ENCODE measurements around the gene RUNX2. TPM values are rescaled to one million over a fixed set of nuclear protein-coding genes. Genes with fewer than 3 reads are reported as not detected.

The RUNX2 gene
- total RNA-seq, 1 donor from 2014 or later: 26.1 TPM

DNA sequence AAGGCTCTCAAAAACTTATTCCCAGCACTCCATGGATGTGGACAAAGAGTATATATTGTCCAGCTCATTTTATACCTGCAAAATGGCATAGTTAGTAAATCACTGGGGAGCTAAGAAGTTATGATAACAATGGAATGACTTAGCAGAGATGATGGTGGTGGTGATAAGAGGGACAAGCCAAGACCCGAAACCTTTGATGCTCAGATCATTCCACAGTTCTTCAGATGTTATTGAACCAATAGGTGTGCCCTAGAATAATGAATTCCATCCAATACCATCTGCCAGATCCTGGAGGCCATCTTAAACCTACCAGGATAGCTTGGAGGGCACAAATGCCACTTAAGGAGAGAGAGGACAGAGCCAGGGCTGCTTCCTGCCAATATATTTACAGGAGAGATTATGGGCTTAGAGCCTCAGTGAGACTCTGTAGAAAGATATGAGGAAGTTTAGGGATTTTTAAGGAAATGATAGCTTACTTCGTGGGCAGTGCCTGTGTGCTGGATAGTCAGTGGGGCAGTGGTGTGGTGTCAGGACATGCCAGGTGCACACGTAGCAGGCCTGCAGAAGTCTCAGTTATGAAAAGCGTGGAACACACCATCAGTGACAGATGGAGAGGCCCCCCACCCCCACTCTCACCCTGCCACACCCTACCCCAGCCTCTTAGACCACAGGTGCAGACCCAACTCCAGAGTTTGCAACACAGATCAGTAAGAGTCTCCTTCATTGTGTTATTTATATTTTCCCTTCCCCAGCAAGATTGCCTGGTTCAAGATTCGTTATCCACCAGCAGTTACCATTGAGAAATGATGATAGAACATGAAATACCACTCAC is 259.3 kb downstream of the RUNX2 start:
- Mint-ChIP-seq H3K9me3 (ENCODE audit: unreplicated experiment) (no peaks in the 10 kb centered on the region), H3K27ac (ENCODE audit: unreplicated experiment) (no peak overlapping the region), H3K4me1 (ENCODE audit: low read depth, unreplicated experiment) (peaks cover 28% of the 10 kb centered on the region), H3K4me3 (ENCODE audit: unreplicated experiment) (no peak overlapping the region), H3K27me3 (ENCODE audit: low read depth, unreplicated experiment) (no peaks in the 10 kb centered on the region), H3K36me3 (ENCODE audit: low read depth, unreplicated experiment) (peaks cover 6% of the 10 kb centered on the region)
- H3K27ac ChIP-seq (ENCODE audit: low read depth, low read length): no peak overlapping the region
- H3K4me2 ChIP-seq (ENCODE audit: low read length): no peak overlapping the region
- no peaks in the 10 kb centered on the region for H3K79me2 ChIP-seq (ENCODE audit: insufficient read depth, low read length)
- no peak for FAIRE-seq
- no peaks in the 10 kb centered on the region for H3K36me3 ChIP-seq (ENCODE audit: insufficient read depth, low read length)
- no peaks in the 10 kb centered on the region for H3K9me3 ChIP-seq (ENCODE audit: insufficient read depth, low read depth, low read length)
- TF ChIP-seq, protein P1, sequence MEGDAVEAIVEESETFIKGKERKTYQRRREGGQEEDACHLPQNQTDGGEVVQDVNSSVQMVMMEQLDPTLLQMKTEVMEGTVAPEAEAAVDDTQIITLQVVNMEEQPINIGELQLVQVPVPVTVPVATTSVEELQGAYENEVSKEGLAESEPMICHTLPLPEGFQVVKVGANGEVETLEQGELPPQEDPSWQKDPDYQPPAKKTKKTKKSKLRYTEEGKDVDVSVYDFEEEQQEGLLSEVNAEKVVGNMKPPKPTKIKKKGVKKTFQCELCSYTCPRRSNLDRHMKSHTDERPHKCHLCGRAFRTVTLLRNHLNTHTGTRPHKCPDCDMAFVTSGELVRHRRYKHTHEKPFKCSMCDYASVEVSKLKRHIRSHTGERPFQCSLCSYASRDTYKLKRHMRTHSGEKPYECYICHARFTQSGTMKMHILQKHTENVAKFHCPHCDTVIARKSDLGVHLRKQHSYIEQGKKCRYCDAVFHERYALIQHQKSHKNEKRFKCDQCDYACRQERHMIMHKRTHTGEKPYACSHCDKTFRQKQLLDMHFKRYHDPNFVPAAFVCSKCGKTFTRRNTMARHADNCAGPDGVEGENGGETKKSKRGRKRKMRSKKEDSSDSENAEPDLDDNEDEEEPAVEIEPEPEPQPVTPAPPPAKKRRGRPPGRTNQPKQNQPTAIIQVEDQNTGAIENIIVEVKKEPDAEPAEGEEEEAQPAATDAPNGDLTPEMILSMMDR (IDR thresholded peaks at IDR 0.05; ENCODE audit: insufficient read depth, low read depth, low read length): no peak
- no peak for TF ChIP-seq EZH2 (IDR thresholded peaks at IDR 0.05; ENCODE audit: insufficient read depth, low read length)
- no peak for DNase-seq (ENCODE audit: low read depth)
- no peak overlapping the region for H3K4me3 ChIP-seq (ENCODE audit: insufficient read depth, low read depth, low read length)
- no peaks in the 10 kb centered on the region for H3K27me3 ChIP-seq (ENCODE audit: insufficient read depth, low read length)
- no peak overlapping the region for H2AFZ ChIP-seq (ENCODE audit: low read depth, low read length)
- no peaks in the 10 kb centered on the region for H4K20me1 ChIP-seq (ENCODE audit: insufficient read depth, low read length)
- H3K4me1 ChIP-seq (ENCODE audit: insufficient read depth, low read length): peaks cover 29% of the 10 kb centered on the region
- H3K9ac ChIP-seq (ENCODE audit: low read length): no peak overlapping the region

- Histone ChIP-seq H3K9ac (ENCODE audit: low read length) (peak overlapping the region; percentile 2), H3K27ac (ENCODE audit: low read depth, low read length) (peak overlapping the region; percentile 92), H4K20me1 (ENCODE audit: insufficient read depth, low read length) (no peaks in the 10 kb centered on the region), H3K9me3 (ENCODE audit: insufficient read depth, low read depth, low read length) (no peaks in the 10 kb centered on the region), H3K4me2 (ENCODE audit: low read length) (no peak overlapping the region), H2AFZ (ENCODE audit: low read depth, low read length) (no peak overlapping the region), H3K4me3 (ENCODE audit: insufficient read depth, low read depth, low read length) (no peak overlapping the region), H3K27me3 (ENCODE audit: insufficient read depth, low read length) (no peaks in the 10 kb centered on the region), H3K79me2 (ENCODE audit: insufficient read depth, low read length) (no peaks in the 10 kb centered on the region), H3K36me3 (ENCODE audit: insufficient read depth, low read length) (no peaks in the 10 kb centered on the region), H3K4me1 (ENCODE audit: insufficient read depth, low read length) (peaks cover 33% of the 10 kb centered on the region)
- no peaks in the 10 kb centered on the region for H3K27me3 Mint-ChIP-seq (ENCODE audit: low read depth, unreplicated experiment)
- FAIRE-seq: no peak
- no peak for DNase-seq (ENCODE audit: low read depth)
- peaks cover 6% of the 10 kb centered on the region for H3K36me3 Mint-ChIP-seq (ENCODE audit: low read depth, unreplicated experiment)
- TF ChIP-seq, protein P1 (IDR thresholded peaks at IDR 0.05; ENCODE audit: insufficient read depth, low read depth, low read length): no peak
- TF ChIP-seq EZH2 (IDR thresholded peaks at IDR 0.05; ENCODE audit: insufficient read depth, low read length): no peak
- H3K4me3 Mint-ChIP-seq (ENCODE audit: unreplicated experiment): no peak overlapping the region
- H3K9me3 Mint-ChIP-seq (ENCODE audit: unreplicated experiment): no peaks in the 10 kb centered on the region
- H3K4me1 Mint-ChIP-seq (ENCODE audit: low read depth, unreplicated experiment): peaks cover 33% of the 10 kb centered on the region
- no peak overlapping the region for H3K27ac Mint-ChIP-seq (ENCODE audit: unreplicated experiment)
These were observed 261.2 kb downstream of the RUNX2 start for GRCh38 chr6:45589367-45589766.

DNA sequence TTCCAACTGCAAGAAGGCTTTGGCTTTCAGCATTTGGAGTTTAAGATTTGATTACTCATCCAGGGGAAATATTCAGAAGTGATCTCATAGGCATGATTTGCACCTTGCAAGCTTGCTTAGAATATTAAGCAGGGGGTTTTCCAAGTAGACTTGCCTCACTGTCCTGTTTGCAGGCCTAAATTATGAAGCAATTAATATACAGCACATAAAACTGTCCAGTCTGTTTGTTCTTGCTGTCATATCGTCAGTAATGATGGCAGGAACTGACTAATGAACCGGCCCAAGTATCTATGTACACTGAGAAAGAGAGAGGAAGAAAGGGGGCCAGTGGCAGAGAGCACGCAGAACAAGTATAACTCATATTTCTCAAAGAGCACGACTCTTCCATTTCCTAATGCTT is 262.1 kb downstream of the RUNX2 start:
- Histone ChIP-seq H3K4me3 (ENCODE audit: insufficient read depth, low read depth, low read length) (no peak overlapping the region), H3K4me1 (ENCODE audit: insufficient read depth, low read length) (peaks cover 33% of the 10 kb centered on the region), H3K4me2 (ENCODE audit: low read length) (peak overlapping the region; percentile 51), H3K79me2 (ENCODE audit: insufficient read depth, low read length) (no peaks in the 10 kb centered on the region), H3K9ac (ENCODE audit: low read length) (peak overlapping the region; percentile 79), H3K36me3 (ENCODE audit: insufficient read depth, low read length) (no peaks in the 10 kb centered on the region), H2AFZ (ENCODE audit: low read depth, low read length) (no peak overlapping the region), H3K27ac (ENCODE audit: low read depth, low read length) (peak overlapping the region; percentile 92), H3K27me3 (ENCODE audit: insufficient read depth, low read length) (no peaks in the 10 kb centered on the region), H3K9me3 (ENCODE audit: insufficient read depth, low read depth, low read length) (no peaks in the 10 kb centered on the region), H4K20me1 (ENCODE audit: insufficient read depth, low read length) (no peaks in the 10 kb centered on the region)
- TF ChIP-seq EZH2 (IDR thresholded peaks at IDR 0.05; ENCODE audit: insufficient read depth, low read length): no peak
- TF ChIP-seq, protein P1 (IDR thresholded peaks at IDR 0.05; ENCODE audit: insufficient read depth, low read depth, low read length): no peak
- Mint-ChIP-seq H3K27me3 (ENCODE audit: low read depth, unreplicated experiment) (no peaks in the 10 kb centered on the region), H3K9me3 (ENCODE audit: unreplicated experiment) (no peaks in the 10 kb centered on the region), H3K4me3 (ENCODE audit: unreplicated experiment) (no peak overlapping the region), H3K27ac (ENCODE audit: unreplicated experiment) (no peak overlapping the region), H3K4me1 (ENCODE audit: low read depth, unreplicated experiment) (peaks cover 36% of the 10 kb centered on the region), H3K36me3 (ENCODE audit: low read depth, unreplicated experiment) (peaks cover 6% of the 10 kb centered on the region)
- peak; percentile 92 for DNase-seq (ENCODE audit: low read depth)
- no peak for FAIRE-seq
